ENCODE data around the gene PRDX2. TPM values are rescaled to one million over a fixed set of nuclear protein-coding genes. Genes with fewer than 3 reads are reported as not detected.
A peak's percentile ranks its signal among the peaks of the same experiment; 100 is the strongest.

The PRDX2 gene
- total and polyA plus RNA-seq, 7 experiments from 2014 or later = 75.1 to 359 (median 118) TPM

- Histone ChIP-seq H3K4me1 (ENCODE audit: control insufficient read depth in 2 of 2, insufficient read depth in 2 of 2, low read length in 2 of 2) (peaks cover 18 to 34% of the 10 kb centered on the region in 2 donors), H3K4me3 (ENCODE audit: low read length) (peak overlapping the region; percentile 76), H3K27me3 (ENCODE audit: control insufficient read depth in 2 of 2, insufficient read depth in 2 of 2, low read length in 2 of 2) (no peaks in the 10 kb centered on the region), H3K36me3 (ENCODE audit: control insufficient read depth in 2 of 3, insufficient read depth in 3 of 3, low read length in 3 of 3) (no peaks in the 10 kb centered on the region), H3K27ac (ENCODE audit: low read depth, low read length) (peak overlapping the region; percentile 94), H3K9me3 (ENCODE audit: control insufficient read depth in 2 of 3, low read length in 3 of 3) (no peaks in the 10 kb centered on the region)
- Mint-ChIP-seq H3K27ac (peak overlapping the region; percentile 81 to 98 (median 94)), H3K27me3 (no peaks in the 10 kb centered on the region), H3K36me3 (no peaks in the 10 kb centered on the region), H3K4me1 (peaks cover 20 to 45% (median 39%) of the 10 kb centered on the region in 7 donors), H3K9me3 (peaks cover 0 to 8% (median 0%) of the 10 kb centered on the region in 11 donors), H3K4me3 (peak overlapping the region; percentile 82 to 95 (median 87))
- DNase-seq (peak in 6 of 9 donors; percentile 31 to 57 (median 43)), ATAC-seq (no peak)
- ChIA-PET CTCF (interaction anchor here (0.6 to 5.4 kb wide), 7 partner anchors 10 to 105 kb away, joined by 3 to 169 read pairs (median 10); partner anchors contain the start of genes JUNB, PRDX2 and THSD8), POLR2A (interaction anchor here (0.6 to 12.9 kb wide), 13 partner anchors 7 to 103 kb away, joined by 3 to 621 read pairs (median 5); partner anchors contain the start of genes DHPS, DNASE2, GET3 and JUNB)
- intact Hi-C loops (cut with micrococcal nuclease) = no loop called here
Measured at GRCh38 chr19:12778017-12778904, 23.3 kb downstream of the PRDX2 start.

DNA sequence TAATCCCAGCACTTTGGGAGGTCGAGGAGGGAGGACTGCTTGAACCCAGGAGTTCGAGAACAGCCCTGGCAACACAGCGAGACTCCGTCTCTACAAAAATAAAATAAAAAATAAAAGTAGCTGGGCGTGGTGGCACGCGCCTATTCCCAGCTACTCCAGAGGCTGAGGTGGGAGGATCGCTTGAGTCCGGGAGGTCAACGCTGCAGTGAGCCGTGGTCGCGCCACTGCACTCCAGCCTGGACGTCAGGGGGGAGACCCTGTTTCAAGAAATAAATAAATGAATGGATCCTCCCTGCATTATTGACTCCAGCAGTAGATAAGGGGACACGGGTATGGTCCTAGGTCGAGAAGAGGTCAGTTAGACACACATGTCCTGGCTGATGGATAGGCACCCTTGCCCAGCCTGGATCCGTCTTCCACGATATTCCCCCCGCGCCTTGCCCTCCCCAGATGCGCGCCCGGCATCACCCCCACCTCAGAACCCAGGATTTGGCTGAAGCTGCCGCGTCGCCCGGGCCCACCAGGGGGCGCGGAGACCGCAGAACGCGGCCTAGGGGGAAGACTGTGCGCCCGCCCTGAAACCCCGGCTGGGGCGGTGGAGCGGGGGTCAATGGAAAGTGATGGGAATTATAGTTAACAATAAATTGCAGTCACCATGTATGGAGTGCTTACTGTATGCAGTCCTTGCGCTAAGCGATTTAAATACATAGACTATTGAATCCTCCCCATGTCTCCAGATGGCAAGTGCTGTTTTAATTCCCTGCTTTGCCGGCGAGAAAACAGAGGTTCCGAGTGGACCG lies 24.2 kb downstream of the PRDX2 start:
- POLR2A ChIA-PET = interaction anchor here (0.6 to 12.9 kb wide), 13 partner anchors 8 to 143 kb away, joined by 3 to 621 read pairs (median 5); partner anchors contain the start of genes DNASE2, GET3, JUNB and PRDX2
- intact Hi-C loops (cut with micrococcal nuclease) = loop anchor here (1.0 kb wide), 1 partner anchor 19 kb away; no protein-coding TSS in a partner anchor
- H3K4me3 Mint-ChIP-seq = peak overlapping the region; percentile 82 to 95 (median 87)
- DNase-seq (peak; percentile 69 to 89 (median 82)), ATAC-seq (peak; percentile 18)
- CTCF ChIA-PET = interaction anchor here (0.6 to 5.4 kb wide), 8 partner anchors 11 to 1373 kb away, joined by 3 to 169 read pairs (median 7); partner anchors contain the start of genes JUNB, PRDX2 and THSD8
- peaks cover 0 to 8% (median 0%) of the 10 kb centered on the region in 11 donors for H3K9me3 Mint-ChIP-seq
- Histone ChIP-seq H3K27ac (ENCODE audit: low read depth, low read length) (peak overlapping the region; percentile 94), H3K4me3 (ENCODE audit: low read length) (peak overlapping the region; percentile 76), H3K9me3 (ENCODE audit: control insufficient read depth in 2 of 3, low read length in 3 of 3) (no peaks in the 10 kb centered on the region), H3K36me3 (ENCODE audit: control insufficient read depth in 2 of 3, insufficient read depth in 3 of 3, low read length in 3 of 3) (no peaks in the 10 kb centered on the region), H3K4me1 (ENCODE audit: control insufficient read depth in 2 of 2, insufficient read depth in 2 of 2, low read length in 2 of 2) (peaks cover 16 to 28% of the 10 kb centered on the region in 2 donors), H3K27me3 (ENCODE audit: control insufficient read depth in 2 of 2, insufficient read depth in 2 of 2, low read length in 2 of 2) (no peaks in the 10 kb centered on the region)
- H3K36me3 Mint-ChIP-seq = no peaks in the 10 kb centered on the region
- H3K27ac Mint-ChIP-seq = peak overlapping the region; percentile 42 to 98 (median 94)
- peaks cover 20 to 45% (median 39%) of the 10 kb centered on the region in 7 donors for H3K4me1 Mint-ChIP-seq
- no peaks in the 10 kb centered on the region for H3K27me3 Mint-ChIP-seq

DNA sequence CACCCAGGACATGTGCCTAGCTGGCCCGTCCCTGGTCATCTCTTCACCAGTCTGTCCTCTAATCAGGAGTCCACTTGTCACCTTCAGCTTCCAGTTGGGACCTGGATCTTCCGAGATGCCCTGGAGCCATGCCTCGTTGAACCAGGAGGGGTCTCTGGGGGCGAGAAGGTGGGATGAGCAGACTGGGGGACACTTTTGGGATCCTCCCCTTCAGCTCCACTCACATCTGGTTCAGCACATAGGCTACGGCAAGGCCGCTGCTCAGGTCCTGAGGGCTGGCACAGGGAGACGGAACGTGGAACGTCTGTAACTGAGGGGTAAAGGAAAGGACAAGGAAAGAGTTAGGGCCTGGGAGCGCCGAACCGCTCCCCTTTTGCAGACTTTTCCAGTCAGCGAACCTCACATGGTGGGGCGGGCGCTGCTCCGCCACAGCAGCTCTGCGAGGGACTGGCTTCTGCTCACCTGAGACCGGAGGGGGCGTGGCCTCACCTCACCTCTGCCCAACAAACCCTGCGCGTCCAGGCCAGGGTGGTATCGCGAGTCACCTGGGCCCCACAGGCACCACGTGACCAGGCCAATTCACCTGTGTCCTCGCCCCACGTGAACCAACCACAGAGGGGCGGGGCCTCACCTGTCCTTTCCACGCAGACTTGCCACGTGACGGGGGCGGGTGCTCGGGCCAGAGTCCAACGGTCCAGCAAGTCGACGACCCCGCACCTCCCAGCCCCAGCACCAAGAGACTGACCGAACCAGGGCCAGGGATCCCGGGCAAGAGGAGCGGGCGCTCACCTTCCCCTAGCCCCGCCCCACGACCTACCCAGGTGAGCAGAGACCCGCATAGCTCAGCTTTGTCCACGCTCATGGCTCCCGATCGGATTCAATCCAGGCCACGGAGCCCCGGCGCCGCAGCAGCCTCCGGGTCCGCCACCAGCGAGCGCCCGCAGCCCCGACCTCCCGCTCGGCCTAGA lies 26.7 kb downstream of the PRDX2 start, which contains the start of gene HOOK2:
HOOK2 (minus strand) TSS at position 965 of the 968 bp plus-strand sequence; CDS start at position 862, 103 bp downstream.
- ChIA-PET POLR2A (interaction anchor here (0.6 to 12.9 kb wide), 6 partner anchors 9 to 73 kb away, joined by 3 to 621 read pairs (median 4); partner anchors contain the start of gene JUNB), CTCF (interaction anchor here (0.5 to 7.7 kb wide), 6 partner anchors 9 to 72 kb away, joined by 3 to 169 read pairs (median 23); partner anchors contain the start of genes JUNB, PRDX2 and THSD8)
- Mint-ChIP-seq H3K4me3 (peak within 1 kb of the TSS; percentile 69 to 89 (median 80)), H3K9me3 (peaks cover 0 to 2% (median 0%) of the 10 kb centered on the region in 11 donors), H3K36me3 (no peaks in the 10 kb centered on the region), H3K27ac (peak within 1 kb of the TSS; percentile 53 to 91 (median 82)), H3K4me1 (peaks cover 13 to 33% (median 28%) of the 10 kb centered on the region in 7 donors), H3K27me3 (no peaks in the 10 kb centered on the region)
- intact Hi-C loops (cut with micrococcal nuclease) = loop anchor here in 1 of 2 donors (1.0 to 2.0 kb wide), 6 partner anchors 9 to 163 kb away; partner anchors contain the start of genes CALR, GCDH and GET3
- H3K9me3 ChIP-seq (ENCODE audit: control insufficient read depth in 2 of 3, low read length in 3 of 3) = no peaks in the 10 kb centered on the region
- peak within 1 kb of the TSS; percentile 64 for H3K4me3 ChIP-seq (ENCODE audit: low read length)
- peak in 3 of 9 donors; percentile 40 to 64 (median 43) for DNase-seq
- peaks cover 9 to 21% of the 10 kb centered on the region in 2 donors for H3K4me1 ChIP-seq (ENCODE audit: control insufficient read depth in 2 of 2, insufficient read depth in 2 of 2, low read length in 2 of 2)
- H3K27ac ChIP-seq (ENCODE audit: low read depth, low read length) = peak within 1 kb of the TSS; percentile 90
- H3K36me3 ChIP-seq (ENCODE audit: control insufficient read depth in 2 of 3, insufficient read depth in 3 of 3, low read length in 3 of 3) = no peaks in the 10 kb centered on the region
- H3K27me3 ChIP-seq (ENCODE audit: control insufficient read depth in 2 of 2, insufficient read depth in 2 of 2, low read length in 2 of 2) = no peaks in the 10 kb centered on the region
- ATAC-seq = peak; percentile 9

- Histone ChIP-seq H3K9me3 (ENCODE audit: control insufficient read depth in 2 of 3, low read length in 3 of 3) (no peaks in the 10 kb centered on the region), H3K27me3 (ENCODE audit: control insufficient read depth in 2 of 2, insufficient read depth in 2 of 2, low read length in 2 of 2) (no peaks in the 10 kb centered on the region), H3K4me3 (ENCODE audit: low read length) (no peak overlapping the region), H3K27ac (ENCODE audit: low read depth, low read length) (no peak overlapping the region), H3K36me3 (ENCODE audit: control insufficient read depth in 2 of 3, insufficient read depth in 3 of 3, low read length in 3 of 3) (no peaks in the 10 kb centered on the region), H3K4me1 (ENCODE audit: control insufficient read depth in 2 of 2, insufficient read depth in 2 of 2, low read length in 2 of 2) (peaks cover 7 to 15% of the 10 kb centered on the region in 2 donors)
- H3K27ac Mint-ChIP-seq = peak overlapping the region in 5 of 9 donors; percentile 4 to 67 (median 34)
- no peaks in the 10 kb centered on the region for H3K36me3 Mint-ChIP-seq
- H3K27me3 Mint-ChIP-seq = no peaks in the 10 kb centered on the region
- H3K9me3 Mint-ChIP-seq = peaks cover 0 to 2% (median 0%) of the 10 kb centered on the region in 11 donors
- H3K4me1 Mint-ChIP-seq = peaks cover 9 to 23% (median 19%) of the 10 kb centered on the region in 7 donors
- POLR2A ChIA-PET = interaction anchor here (1.2 to 12.9 kb wide), 3 partner anchors 13 to 26 kb away, joined by 3 to 621 read pairs (median 6); partner anchors contain the start of gene JUNB
- ATAC-seq = no peak
- no peak for DNase-seq
- H3K4me3 Mint-ChIP-seq = peak overlapping the region in 7 of 10 donors; percentile 29 to 68 (median 40)
- CTCF ChIA-PET = interaction anchor here (0.6 to 7.7 kb wide), 3 partner anchors 13 to 441 kb away, joined by 3 to 38 read pairs (median 9); no protein-coding TSS in a partner anchor
- intact Hi-C loops (cut with micrococcal nuclease) = no loop called here
Measured at GRCh38 chr19:12773571-12773970, 28.0 kb downstream of the PRDX2 start.

GRCh38 chr19:12772323-12772722 lies 29.3 kb downstream of the PRDX2 start:
- ATAC-seq = no peak
- Mint-ChIP-seq H3K27me3 (no peaks in the 10 kb centered on the region), H3K27ac (no peak overlapping the region), H3K4me1 (peaks cover 6 to 15% (median 9%) of the 10 kb centered on the region in 7 donors), H3K9me3 (peaks cover 0 to 2% (median 0%) of the 10 kb centered on the region in 11 donors), H3K36me3 (no peaks in the 10 kb centered on the region), H3K4me3 (no peak overlapping the region)
- intact Hi-C loops (cut with micrococcal nuclease) = no loop called here
- no peak overlapping the region for H3K27ac ChIP-seq (ENCODE audit: low read depth, low read length)
- ChIA-PET POLR2A (interaction anchor here (1.2 to 12.9 kb wide), 2 partner anchors 12 to 22 kb away, joined by 3 to 621 read pairs; partner anchors contain the start of gene JUNB), CTCF (interaction anchor here (0.6 to 7.7 kb wide), 2 partner anchors 12 to 39 kb away, joined by 3 to 38 read pairs; no protein-coding TSS in a partner anchor)
- H3K27me3 ChIP-seq (ENCODE audit: control insufficient read depth in 2 of 2, insufficient read depth in 2 of 2, low read length in 2 of 2) = no peaks in the 10 kb centered on the region
- DNase-seq = no peak
- no peak overlapping the region for H3K4me3 ChIP-seq (ENCODE audit: low read length)
- H3K36me3 ChIP-seq (ENCODE audit: control insufficient read depth in 2 of 3, insufficient read depth in 3 of 3, low read length in 3 of 3) = peaks cover 0 to 5% (median 4%) of the 10 kb centered on the region in 3 experiments
- no peaks in the 10 kb centered on the region for H3K9me3 ChIP-seq (ENCODE audit: control insufficient read depth in 2 of 3, low read length in 3 of 3)
- H3K4me1 ChIP-seq (ENCODE audit: control insufficient read depth in 2 of 2, insufficient read depth in 2 of 2, low read length in 2 of 2) = peaks cover 7 to 9% of the 10 kb centered on the region in 2 donors

Data from naive thymus-derived CD4-positive, alpha-beta T cell (primary cell).